SK-N-SH treated with all-trans-retinoic acid at 6 μM for 48 hours (cell line): ENCODE measurements around the gene DUSP12.

Experiments used
- BACH2 ChIP-seq: fragments of 250-450 bp; sonication (Bioruptor Pico); IDR thresholded peaks from 2 replicates; pipeline ENCODE4 v1.9.0; 2021; ENCODE audit warnings: mild to moderate bottlenecking, borderline replicate concordance
- CREB5 ChIP-seq: fragments of 250-450 bp; sonication (Bioruptor Pico); IDR thresholded peaks from 2 replicates; pipeline ENCODE4 v1.5.1; 2020; ENCODE audit warnings: low read depth, mild to moderate bottlenecking, moderate library complexity
- ISL1 ChIP-seq: fragments of 250-450 bp; sonication (Bioruptor Pico); IDR thresholded peaks from 2 replicates; pipeline ENCODE4 v2.1.2; 2022; ENCODE audit warnings: mild to moderate bottlenecking, moderate library complexity
- PATZ1 ChIP-seq: fragments of 250-450 bp; sonication (Bioruptor Pico); IDR thresholded peaks from 2 replicates; pipeline ENCODE4 v1.8.0; 2020; ENCODE audit warnings: mild to moderate bottlenecking, moderate library complexity, borderline replicate concordance
- RARB ChIP-seq: fragments of 250-450 bp; sonication (Bioruptor Pico); IDR thresholded peaks from 2 replicates; pipeline ENCODE4 v1.8.0; 2021; ENCODE audit warnings: mild to moderate bottlenecking, moderate library complexity
- SNAI2 ChIP-seq: fragments of 250-450 bp; sonication (Bioruptor Pico); IDR thresholded peaks from 2 replicates; pipeline ENCODE4 v1.5.0; 2020; ENCODE audit warnings: mild to moderate bottlenecking, moderate library complexity
- ZC3H10 ChIP-seq: fragments of 250-450 bp; sonication (Bioruptor Pico); IDR thresholded peaks from 2 replicates; pipeline ENCODE4 v1.5.1; 2021; ENCODE audit warnings: mild to moderate bottlenecking, moderate library complexity
- ZFP3 ChIP-seq: fragments of 250-450 bp; sonication (Bioruptor Pico); IDR thresholded peaks from 2 replicates; pipeline ENCODE4 v1.5.0; 2020; ENCODE audit warnings: mild to moderate bottlenecking, moderate library complexity
- ZFP30 ChIP-seq: fragments of 450-650 bp; formaldehyde crosslinking; IDR thresholded peaks from 2 replicates; pipeline ENCODE4 v1.5.0; 2022; ENCODE audit warnings: mild to moderate bottlenecking, moderate library complexity

GRCh38 chr1:161739865-161740566 lies 9.6 kb upstream of the DUSP12 start:
- TF ChIP-seq ZFP30 (CRISPR knock-in tag) (no peak), CREB5 (CRISPR knock-in tag) (no peak), PATZ1 (CRISPR knock-in tag) (no peak), ZFP3 (CRISPR knock-in tag) (no peak), BACH2 (CRISPR knock-in tag) (no peak), RARB (CRISPR knock-in tag) (no peak), ZC3H10 (no peak), SNAI2 (CRISPR knock-in tag) (no peak), ISL1 (CRISPR knock-in tag) (no peak)
